Measurements from ENCODE around the gene GPS1. TPM values are rescaled to one million over a fixed set of nuclear protein-coding genes. Genes with fewer than 3 reads are reported as not detected.
A peak's percentile ranks its signal among the peaks of the same experiment; 100 is the strongest.
"Not testable (repeated sequence)": the region's sequence is repeated elsewhere in the genome, so short reads cannot be mapped to it uniquely, and the experiment has no call there.

Gene GPS1
- total RNA-seq, 1 experiment from 2014 or later: 295 TPM

DNA sequence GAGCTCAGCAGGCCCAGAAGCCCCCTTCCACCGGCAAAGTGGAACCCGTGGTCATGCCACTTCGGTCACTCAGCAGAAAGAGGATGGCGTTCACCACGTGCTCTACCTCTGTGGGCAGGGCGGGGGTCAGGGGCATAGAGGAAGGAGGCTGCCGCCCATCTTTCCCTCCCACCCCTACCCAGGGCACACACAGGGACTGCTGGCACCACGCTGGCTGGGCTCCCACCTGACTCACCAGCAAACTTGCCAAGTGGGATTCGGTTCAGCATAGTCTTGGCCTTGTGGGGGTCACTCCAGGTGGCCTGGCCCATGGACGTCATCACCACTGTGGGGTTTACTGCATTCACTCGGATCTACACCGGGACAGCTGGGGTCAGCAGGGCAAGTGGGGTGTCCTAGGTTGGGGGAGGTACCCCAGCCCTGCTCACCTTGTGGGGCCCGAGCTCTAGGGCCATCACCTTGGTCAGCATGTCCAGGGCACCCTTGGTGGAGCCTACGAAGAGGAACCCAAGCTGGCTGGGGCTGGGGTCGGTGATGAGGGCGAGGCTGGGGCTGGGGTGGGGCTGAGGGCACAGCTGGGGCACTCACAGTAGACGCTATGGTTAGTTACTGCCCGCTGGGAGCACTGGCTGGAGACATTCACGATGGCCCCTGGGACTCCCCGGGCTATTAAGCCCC lies 15.6 kb upstream of the GPS1 start:
- in situ Hi-C loops (cut with HindIII; ENCODE audit: low pct_unique_long_range_greater_than_20kb, low sequenced_read_pairs): loop anchor here (10.0 kb wide), 1 partner anchor 99 kb away; no protein-coding TSS in a partner anchor
- DNase-seq (ENCODE audit: low read depth, low spot score): no peak

GRCh38 chr17:82036634-82037091 lies 15.0 kb upstream of the GPS1 start:
- DNase-seq (ENCODE audit: low read depth, low spot score): no peak
- in situ Hi-C loops (cut with HindIII; ENCODE audit: low pct_unique_long_range_greater_than_20kb, low sequenced_read_pairs): loop anchor here (10.0 kb wide), 1 partner anchor 98 kb away; no protein-coding TSS in a partner anchor

DNA sequence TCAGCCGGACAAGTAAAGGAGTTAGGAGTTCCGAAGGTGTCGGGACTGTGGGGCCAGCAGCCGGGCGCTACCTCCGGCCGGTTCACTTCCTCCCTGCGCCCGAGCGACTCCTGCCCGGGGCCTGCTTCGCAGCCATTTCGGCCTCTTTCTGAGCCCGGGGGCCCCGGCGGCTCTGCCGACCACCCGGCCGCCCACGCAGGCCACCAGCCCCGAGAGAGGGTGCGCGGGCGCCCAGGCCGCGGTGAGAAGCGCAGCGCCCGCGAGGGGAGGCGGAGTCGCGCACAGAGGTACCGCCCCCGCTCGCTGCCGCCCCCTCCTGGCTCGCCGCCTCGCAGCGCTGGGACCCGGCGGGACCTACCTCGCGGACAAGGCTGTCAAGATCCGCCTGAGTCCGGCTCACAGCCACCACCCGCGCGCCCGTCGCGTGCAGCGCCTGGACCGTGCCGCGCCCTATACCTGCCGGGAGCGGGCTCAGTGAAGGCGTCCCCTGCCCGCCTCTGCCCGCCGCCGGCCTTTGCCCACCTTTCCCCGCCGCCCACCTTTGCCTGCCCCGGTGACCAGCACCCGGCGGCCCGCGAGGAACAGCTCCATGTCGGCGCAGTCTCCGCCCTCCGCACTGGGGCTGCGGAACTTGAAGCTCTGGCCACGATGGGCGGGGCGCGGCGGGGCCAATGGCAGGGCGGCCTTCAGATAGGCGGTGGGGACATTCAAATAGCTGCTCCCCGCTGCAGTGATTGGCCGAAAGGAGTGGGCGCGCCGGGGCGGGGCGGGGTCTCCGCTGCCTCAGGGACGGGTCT lies 14.4 kb upstream of the GPS1 start, which contains the start of gene DCXR:
Gene DCXR, minus strand, starts transcription at position 606 of the 797 bp plus-strand sequence. Its CDS starts 15 bp downstream, at position 591.
- DNase-seq (ENCODE audit: low read depth, low spot score): peak; percentile 99
- in situ Hi-C loops (cut with HindIII; ENCODE audit: low pct_unique_long_range_greater_than_20kb, low sequenced_read_pairs): loop anchor here (10.0 kb wide), 1 partner anchor 98 kb away; no protein-coding TSS in a partner anchor

DNA sequence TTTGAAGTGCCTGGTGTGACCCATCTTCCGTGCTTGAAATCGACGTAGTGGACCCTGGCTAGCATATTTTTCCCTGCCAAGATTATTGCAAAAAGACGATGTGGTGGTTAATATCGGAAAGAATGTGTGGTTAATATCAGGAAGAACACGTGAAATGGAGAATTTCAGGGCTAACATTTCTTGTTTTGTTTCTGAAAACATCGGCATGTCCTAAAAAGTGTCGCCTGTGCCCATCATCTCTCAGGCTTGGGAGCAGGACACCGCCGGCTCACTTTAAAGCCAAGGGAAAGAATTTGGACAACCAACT lies 13.9 kb upstream of the GPS1 start:
- in situ Hi-C loops (cut with HindIII; ENCODE audit: low pct_unique_long_range_greater_than_20kb, low sequenced_read_pairs): loop anchor here (10.0 kb wide), 1 partner anchor 97 kb away; no protein-coding TSS in a partner anchor
- no peak for DNase-seq (ENCODE audit: low read depth, low spot score)

GRCh38 chr17:82038796-82039409 lies 12.8 kb upstream of the GPS1 start:
- in situ Hi-C loops (cut with HindIII; ENCODE audit: low pct_unique_long_range_greater_than_20kb, low sequenced_read_pairs): loop anchor here (10.0 kb wide), 1 partner anchor 96 kb away; no protein-coding TSS in a partner anchor
- not testable (repeated sequence) for DNase-seq (ENCODE audit: low read depth, low spot score)

DNA sequence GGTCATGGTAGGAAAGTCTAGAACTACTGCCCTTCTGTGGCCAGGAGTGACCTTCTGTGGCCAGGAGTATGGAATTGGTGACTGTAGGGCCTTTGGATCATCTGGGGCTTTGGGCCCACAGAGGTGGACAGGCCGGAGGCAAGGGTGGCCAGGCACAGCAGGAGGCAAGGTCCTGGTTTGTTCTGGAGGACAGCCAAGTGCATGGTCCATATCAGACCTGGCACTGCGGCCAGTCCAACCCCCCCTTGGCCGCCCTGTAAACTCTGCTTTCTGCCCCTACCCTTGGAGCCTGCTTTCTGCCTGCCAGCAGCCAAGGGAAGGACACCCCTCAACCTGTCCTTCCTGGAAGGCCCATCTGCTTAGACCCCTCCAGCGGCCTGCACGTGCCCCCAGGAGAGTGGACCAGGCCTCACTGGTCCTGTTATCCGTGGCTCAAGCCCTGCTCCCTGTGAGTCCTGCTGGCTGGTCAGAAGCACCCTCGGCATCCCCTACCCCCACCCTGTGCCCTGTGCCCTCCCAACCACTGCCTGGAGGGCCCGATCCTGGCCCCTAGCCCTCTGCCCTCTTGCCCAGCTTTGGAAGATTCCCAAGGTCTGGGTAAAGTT lies 11.9 kb upstream of the GPS1 start:
- in situ Hi-C loops (cut with HindIII; ENCODE audit: low pct_unique_long_range_greater_than_20kb, low sequenced_read_pairs): loop anchor here (10.0 kb wide), 1 partner anchor 95 kb away; no protein-coding TSS in a partner anchor
- DNase-seq (ENCODE audit: low read depth, low spot score): no peak

DNA sequence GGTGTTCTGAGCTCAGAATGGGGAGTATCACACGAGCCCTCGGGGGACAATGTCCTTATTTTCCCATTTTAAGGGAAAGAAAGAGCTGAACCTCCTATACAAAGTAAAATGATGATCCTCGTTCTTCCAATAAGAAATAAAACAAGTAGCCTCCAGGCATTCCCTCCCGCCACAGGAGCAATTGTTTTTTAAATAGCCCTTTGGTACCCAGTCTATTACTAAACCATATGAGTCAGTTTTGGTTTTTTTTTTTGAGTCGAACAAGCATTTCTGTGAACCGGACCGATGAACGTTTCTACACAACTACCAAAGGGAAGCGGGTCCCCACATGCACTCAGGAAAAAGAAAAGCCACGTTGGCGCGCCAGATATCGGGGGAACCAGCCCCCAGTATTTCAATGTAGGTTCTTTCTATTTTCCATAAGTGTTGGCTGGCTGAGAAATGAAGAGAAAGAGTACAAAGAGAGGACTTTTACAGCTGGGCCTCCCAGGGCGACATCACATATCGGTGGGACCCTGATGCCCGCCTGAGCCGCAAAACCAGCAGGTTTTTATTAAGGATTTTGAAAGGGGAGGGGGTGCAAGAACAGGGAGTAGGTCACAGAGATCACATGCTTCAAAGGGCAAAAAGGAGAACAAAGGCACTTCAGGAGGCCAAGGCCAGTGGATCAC lies 10.4 kb upstream of the GPS1 start:
- in situ Hi-C loops (cut with HindIII; ENCODE audit: low pct_unique_long_range_greater_than_20kb, low sequenced_read_pairs): no loop called here
- no peak for DNase-seq (ENCODE audit: low read depth, low spot score)

- in situ Hi-C loops (cut with HindIII; ENCODE audit: low pct_unique_long_range_greater_than_20kb, low sequenced_read_pairs): no loop called here
- DNase-seq (ENCODE audit: low read depth, low spot score): no peak
Observed at GRCh38 chr17:82042649-82043048, 9.0 kb upstream of the GPS1 start.

- DNase-seq (ENCODE audit: low read depth, low spot score): no peak
- in situ Hi-C loops (cut with HindIII; ENCODE audit: low pct_unique_long_range_greater_than_20kb, low sequenced_read_pairs): no loop called here
Observed at GRCh38 chr17:82043507-82043906, 8.2 kb upstream of the GPS1 start.

DNA sequence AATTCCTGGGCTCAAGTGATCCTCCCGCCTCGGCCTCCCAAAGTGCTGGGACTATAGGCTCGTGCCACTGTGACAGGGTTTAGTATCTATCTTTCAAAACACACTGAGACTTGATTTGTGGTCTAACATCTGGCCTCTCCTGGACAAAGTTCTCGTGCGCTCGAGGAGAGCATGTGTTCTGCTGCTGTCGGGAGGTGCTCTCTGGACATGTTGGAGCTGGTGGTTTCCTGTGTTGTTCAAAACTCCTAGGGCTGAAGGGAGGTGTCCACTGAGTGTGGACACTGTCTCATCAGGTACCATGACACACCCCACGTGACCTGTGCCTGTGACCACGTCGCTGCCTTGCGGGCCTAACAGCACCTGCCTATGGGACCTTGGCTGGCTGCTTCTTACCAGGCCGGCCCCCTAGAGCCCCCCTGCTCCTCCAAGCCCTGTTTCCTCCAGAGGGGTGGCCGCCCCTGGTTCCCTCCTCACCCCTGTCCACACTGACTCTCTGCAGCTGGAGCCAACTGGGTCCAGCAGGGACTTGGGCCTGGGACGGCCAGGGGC lies 5.7 kb upstream of the GPS1 start:
- in situ Hi-C loops (cut with HindIII; ENCODE audit: low pct_unique_long_range_greater_than_20kb, low sequenced_read_pairs): no loop called here
- no peak for DNase-seq (ENCODE audit: low read depth, low spot score)

DNA sequence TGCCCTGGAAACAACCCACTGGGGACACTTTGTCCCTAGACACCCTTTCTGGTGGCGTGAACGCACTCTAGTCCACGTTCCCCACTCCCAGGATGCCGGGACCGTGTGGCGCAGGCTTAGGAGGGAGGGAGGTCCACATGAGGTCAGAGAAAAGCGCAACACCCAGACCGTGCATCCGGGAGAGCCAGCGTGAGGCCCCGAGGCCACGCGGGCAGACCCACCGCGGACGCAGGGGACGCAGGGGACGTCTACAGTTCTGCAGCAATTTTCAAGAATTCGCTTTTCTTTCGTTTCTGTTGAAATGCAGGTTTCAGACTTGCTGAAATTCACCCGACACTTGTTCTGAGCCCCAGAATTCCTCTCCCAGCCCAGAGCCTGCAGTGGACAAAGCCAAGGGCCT lies 4.8 kb upstream of the GPS1 start:
- in situ Hi-C loops (cut with HindIII; ENCODE audit: low pct_unique_long_range_greater_than_20kb, low sequenced_read_pairs): no loop called here
- DNase-seq (ENCODE audit: low read depth, low spot score): no peak

DNA sequence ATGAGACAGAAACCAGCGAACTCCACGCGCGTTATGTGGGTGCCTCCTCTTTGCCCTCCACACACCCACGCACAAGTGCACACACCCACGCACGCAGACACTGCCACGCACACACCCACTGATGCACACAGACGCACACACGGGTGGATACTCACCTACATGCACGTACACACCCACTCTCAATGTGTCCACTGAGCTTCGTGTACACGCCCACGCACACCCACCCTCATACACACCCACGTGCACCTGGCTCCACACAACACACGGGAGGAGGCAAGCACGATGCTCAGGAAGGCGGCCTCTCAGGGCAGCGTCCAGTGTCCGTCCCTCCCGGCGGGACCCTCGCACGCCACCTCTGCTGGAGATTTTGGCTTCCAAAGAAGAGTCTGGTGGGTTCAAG lies 4.3 kb upstream of the GPS1 start:
- in situ Hi-C loops (cut with HindIII; ENCODE audit: low pct_unique_long_range_greater_than_20kb, low sequenced_read_pairs): no loop called here
- DNase-seq (ENCODE audit: low read depth, low spot score): no peak

GRCh38 chr17:82047914-82048570 lies 3.7 kb upstream of the GPS1 start:
- in situ Hi-C loops (cut with HindIII; ENCODE audit: low pct_unique_long_range_greater_than_20kb, low sequenced_read_pairs): no loop called here
- DNase-seq (ENCODE audit: low read depth, low spot score): no peak

DNA sequence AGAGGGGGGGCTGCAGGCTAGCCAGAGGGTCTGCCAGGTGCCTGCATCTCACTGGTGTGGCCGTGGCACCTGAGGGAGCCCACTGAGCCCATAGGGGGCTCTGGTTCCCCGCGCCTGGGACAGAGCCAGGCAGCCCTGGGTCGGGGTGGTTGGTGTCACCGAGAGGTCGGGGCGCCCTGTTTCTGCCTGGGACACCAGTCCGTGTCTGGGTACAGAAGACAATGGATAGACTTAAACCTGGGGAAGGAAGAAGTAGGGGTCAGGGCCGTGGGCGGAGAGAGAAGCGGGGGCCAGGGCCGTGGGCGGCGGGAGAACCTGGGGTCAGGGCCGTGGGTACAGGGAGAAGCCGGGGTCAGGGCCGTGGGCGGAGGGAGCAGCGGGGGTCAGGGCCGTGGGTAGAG lies 3.1 kb upstream of the GPS1 start:
- no peak for DNase-seq (ENCODE audit: low read depth, low spot score)
- in situ Hi-C loops (cut with HindIII; ENCODE audit: low pct_unique_long_range_greater_than_20kb, low sequenced_read_pairs): no loop called here

- no peak for DNase-seq (ENCODE audit: low read depth, low spot score)
- in situ Hi-C loops (cut with HindIII; ENCODE audit: low pct_unique_long_range_greater_than_20kb, low sequenced_read_pairs): no loop called here
Observed at GRCh38 chr17:82049106-82049505, 2.6 kb upstream of the GPS1 start.

- in situ Hi-C loops (cut with HindIII; ENCODE audit: low pct_unique_long_range_greater_than_20kb, low sequenced_read_pairs): no loop called here
- DNase-seq (ENCODE audit: low read depth, low spot score): no peak
Observed at GRCh38 chr17:82049521-82049971, 2.2 kb upstream of the GPS1 start.
